ENCODE data around the gene LSR. TPM values are rescaled to one million over a fixed set of nuclear protein-coding genes. Genes with fewer than 3 reads are reported as not detected.
"Not testable (repeated sequence)": the region's sequence is repeated elsewhere in the genome, so short reads cannot be mapped to it uniquely, and the experiment has no call there.

Gene LSR
- total RNA-seq, 1 experiment from 2014 or later, result 18.7 TPM

GRCh38 chr19:35236638-35237400 is 12.0 kb upstream of the LSR start:
- no peak for DNase-seq (ENCODE audit: low spot score)
- in situ Hi-C loops (cut with HindIII; ENCODE audit: low sequenced_read_pairs), result no loop called here

GRCh38 chr19:35239597-35239996 is 9.2 kb upstream of the LSR start:
- not testable (repeated sequence) for DNase-seq (ENCODE audit: low spot score)

DNA sequence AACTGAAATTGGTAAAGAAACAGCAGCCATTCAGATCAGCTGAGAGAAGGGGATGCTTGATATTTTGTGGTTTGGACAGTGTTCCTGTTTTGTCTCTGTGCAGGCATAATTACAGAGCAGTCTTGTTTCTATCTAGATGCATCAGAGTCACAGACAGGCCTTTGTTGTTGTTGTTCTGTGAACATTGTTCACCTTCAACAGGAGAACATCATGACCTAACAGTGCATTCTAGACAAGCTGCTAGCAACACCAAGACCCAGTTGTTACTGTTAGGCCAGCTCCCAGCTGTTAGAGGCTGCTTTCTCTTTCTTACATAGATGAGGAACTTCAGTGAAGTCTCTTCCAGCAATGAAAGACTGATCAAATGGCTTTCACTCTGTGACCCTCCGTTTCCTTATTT is 8.5 kb upstream of the LSR start:
- DNase-seq (ENCODE audit: low spot score), result no peak
- in situ Hi-C loops (cut with HindIII; ENCODE audit: low sequenced_read_pairs), result no loop called here

More at GRCh38 chr19:35239597-35239996, 9.2 kb upstream of the LSR start:
- in situ Hi-C loops (cut with HindIII; ENCODE audit: low sequenced_read_pairs), result not testable (repeated sequence)

- no peak for DNase-seq (ENCODE audit: low spot score)
- in situ Hi-C loops (cut with HindIII; ENCODE audit: low sequenced_read_pairs), result no loop called here
These were observed 7.4 kb upstream of the LSR start for GRCh38 chr19:35241417-35241816.

DNA sequence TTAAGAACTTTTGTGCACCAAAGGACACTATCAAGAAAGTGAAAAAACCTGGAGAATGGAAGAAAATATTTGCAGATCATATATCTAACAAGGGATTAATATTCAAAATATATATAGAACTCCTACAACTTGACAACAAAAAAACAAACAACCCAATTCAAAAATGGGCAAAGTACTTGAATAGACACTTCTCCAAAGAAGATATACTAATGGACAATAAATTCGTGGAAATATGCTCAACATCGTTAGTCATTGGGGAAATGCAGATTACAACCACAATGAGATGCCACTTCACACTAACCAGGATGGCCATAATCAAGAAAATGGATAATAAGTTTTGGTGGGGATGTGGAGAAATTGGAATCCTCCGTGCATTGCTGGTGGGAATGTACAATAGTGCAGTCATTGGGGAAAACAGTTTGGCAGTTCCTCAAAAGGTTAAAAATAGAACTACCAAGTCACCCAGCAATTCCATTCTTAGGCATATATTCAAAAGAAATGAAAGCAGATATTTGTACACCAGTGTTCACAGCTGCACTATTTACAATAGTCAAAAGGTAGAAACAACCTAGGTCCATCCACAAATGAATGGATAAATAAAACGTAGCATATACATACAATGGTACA is 2.2 kb upstream of the LSR start:
- in situ Hi-C loops (cut with HindIII; ENCODE audit: low sequenced_read_pairs), result no loop called here
- no peak for DNase-seq (ENCODE audit: low spot score)

GRCh38 chr19:35247526-35248309 is 1.1 kb upstream of the LSR start:
- peak; percentile 46 for DNase-seq (ENCODE audit: low spot score)
- in situ Hi-C loops (cut with HindIII; ENCODE audit: low sequenced_read_pairs), result no loop called here

DNA sequence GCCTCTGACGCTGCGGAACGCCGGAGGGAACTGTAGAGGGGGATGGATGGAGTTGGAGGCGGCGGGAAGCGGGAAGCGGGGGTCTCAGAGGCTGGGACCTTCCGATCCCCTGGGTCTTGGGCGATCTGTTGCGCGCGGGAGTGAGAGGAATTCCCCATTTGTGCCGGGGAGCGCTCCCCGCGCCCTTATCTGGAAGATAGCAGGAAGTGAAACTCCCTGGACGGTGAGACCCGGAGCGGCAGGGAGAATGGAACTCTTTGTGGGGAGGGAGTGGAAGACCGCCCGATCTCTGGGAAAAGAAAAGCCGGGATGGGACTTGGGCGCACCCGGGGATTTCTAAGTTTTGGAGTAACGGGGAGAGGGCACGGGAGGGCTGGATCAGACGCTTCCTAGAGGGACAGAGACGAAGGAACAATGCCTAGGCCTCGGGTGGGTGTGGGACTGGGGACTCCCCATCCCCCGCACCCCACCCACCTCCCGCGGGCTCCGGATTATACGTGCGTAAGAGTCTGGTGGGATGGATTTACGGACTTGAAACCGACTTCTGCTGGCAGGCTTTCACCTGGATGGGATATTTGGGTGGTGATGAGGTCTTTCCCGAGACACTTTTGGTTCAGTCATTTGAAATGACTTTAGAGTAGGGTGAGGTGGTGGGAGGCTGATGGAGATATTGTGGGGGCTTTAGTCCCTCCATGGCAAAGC is 495 bp downstream of the LSR start:
- in situ Hi-C loops (cut with HindIII; ENCODE audit: low sequenced_read_pairs), result no loop called here
- no peak for DNase-seq (ENCODE audit: low spot score)

DNA sequence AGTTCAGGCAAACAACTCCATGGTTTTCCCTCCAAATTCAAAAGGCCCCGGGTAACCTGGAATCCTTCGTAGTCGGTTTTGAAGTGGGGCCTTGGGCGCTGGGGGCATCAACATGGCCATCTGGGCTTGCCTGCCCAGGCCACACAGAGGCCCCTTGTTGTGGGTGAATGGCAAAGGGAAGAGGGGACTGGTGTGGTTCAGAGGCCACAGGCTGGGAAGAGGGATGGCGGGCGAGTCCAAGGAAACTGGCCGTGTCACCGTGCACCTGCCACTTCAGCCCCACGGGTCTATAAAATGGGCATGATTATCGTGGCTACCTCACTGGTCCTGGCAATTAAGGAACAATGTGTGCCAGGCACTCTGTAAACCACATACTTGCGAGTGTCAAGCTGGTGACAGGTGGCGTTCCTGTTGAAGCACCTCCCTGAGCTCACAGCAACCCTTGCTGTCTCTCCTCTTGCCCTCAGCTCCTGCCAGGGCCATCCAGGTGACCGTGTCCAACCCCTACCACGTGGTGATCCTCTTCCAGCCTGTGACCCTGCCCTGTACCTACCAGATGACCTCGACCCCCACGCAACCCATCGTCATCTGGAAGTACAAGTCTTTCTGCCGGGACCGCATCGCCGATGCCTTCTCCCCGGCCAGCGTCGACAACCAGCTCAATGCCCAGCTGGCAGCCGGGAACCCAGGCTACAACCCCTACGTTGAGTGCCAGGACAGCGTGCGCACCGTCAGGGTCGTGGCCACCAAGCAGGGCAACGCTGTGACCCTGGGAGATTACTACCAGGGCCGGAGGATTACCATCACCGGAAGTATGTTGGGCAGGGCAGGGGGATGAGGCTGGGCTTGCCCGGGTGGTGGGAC is 1.3 kb downstream of the LSR start:
- in situ Hi-C loops (cut with HindIII; ENCODE audit: low sequenced_read_pairs), result no loop called here
- no peak for DNase-seq (ENCODE audit: low spot score)

DNA sequence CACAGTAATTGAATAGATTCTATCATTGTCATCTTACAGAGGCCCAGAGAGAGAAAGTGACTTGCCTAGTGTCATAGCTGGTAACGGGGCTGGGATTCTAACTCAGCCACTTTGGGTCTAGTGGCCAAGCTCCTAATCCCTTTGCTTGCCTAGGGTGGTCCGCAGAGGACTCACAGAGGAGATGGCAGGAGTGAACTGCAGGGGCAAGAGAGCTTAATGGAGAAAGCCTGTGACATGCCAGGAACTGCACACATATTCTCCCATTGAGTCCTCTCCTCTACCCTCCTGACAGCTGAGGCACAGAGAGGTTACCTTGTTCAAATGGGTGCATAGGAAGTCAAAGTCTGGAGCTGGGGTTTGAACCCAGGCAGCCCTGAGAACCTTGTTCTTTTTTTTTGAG is 2.7 kb downstream of the LSR start:
- in situ Hi-C loops (cut with HindIII; ENCODE audit: low sequenced_read_pairs), result no loop called here
- no peak for DNase-seq (ENCODE audit: low spot score)

GRCh38 chr19:35253316-35254286 is 4.8 kb downstream of the LSR start:
- no peak for DNase-seq (ENCODE audit: low spot score)
- in situ Hi-C loops (cut with HindIII; ENCODE audit: low sequenced_read_pairs), result no loop called here

- in situ Hi-C loops (cut with HindIII; ENCODE audit: low sequenced_read_pairs), result no loop called here
- no peak for DNase-seq (ENCODE audit: low spot score)
These were observed 5.8 kb downstream of the LSR start for GRCh38 chr19:35254341-35255297.

DNA sequence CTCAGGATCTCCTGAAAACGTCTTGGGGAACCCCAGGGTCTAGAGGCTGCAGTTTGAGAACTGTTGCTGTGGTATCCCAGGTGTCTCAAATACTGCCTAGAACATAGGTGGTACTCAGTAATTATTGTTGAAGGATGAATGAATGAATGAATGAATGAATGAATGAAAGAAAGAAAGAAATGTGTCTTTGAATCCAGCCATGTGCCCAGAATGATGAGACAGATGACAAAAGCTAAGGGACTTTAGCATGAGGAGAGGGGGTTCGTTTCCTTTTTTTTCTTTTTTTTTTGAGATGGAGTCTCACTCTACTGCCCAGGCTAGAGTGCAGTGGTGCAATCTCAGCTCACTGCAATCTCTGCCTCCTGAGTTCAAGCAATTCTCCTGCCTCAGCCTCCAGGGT is 7.8 kb downstream of the LSR start:
- in situ Hi-C loops (cut with HindIII; ENCODE audit: low sequenced_read_pairs), result no loop called here
- DNase-seq (ENCODE audit: low spot score), result no peak

- DNase-seq (ENCODE audit: low spot score), result no peak
- in situ Hi-C loops (cut with HindIII; ENCODE audit: low sequenced_read_pairs), result no loop called here
These were observed 8.3 kb downstream of the LSR start for GRCh38 chr19:35257113-35257461.

DNA sequence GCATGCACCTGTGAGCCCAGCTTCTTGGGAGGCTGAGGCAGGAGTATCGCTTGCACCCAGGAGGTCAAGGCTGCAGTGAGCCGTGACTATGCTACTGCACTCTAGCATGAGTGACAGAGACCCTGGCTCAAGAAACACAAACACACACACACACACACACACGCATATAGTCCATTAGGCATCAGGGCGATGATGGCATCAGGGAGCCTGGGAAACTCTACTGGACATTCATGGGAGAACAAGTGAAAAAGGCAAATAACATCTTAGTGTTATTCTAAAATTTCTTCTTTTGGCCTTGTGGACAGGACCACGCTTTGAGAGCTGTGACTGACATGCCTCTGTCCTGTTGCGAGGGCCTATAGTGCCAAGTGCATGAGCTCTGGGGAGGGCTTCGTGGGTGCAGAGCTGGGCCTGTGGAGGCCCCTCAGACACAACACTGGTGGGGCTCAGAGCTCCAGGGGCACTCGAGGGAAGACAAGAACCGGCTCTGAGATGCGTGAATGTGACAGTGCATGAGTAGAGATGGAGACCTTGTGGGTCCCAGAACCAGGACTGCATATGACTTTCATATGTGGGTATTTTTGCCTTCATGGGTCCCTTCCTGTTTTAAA is 12.0 kb downstream of the LSR start:
- no peak for DNase-seq (ENCODE audit: low spot score)
- in situ Hi-C loops (cut with HindIII; ENCODE audit: low sequenced_read_pairs), result no loop called here

- in situ Hi-C loops (cut with HindIII; ENCODE audit: low sequenced_read_pairs), result no loop called here
- no peak for DNase-seq (ENCODE audit: low spot score)
These were observed 12.7 kb downstream of the LSR start for GRCh38 chr19:35261356-35262100.

All from G401 (cell line).